ENCODE measurements around the gene UST. TPM values are rescaled to one million over a fixed set of nuclear protein-coding genes. Genes with fewer than 3 reads are reported as not detected.

The UST gene
- total RNA-seq, 4 donors from 2014 or later: 13.5 to 47.1 (median 33.0) TPM

GRCh38 chr6:148885925-148886845, 139.4 kb downstream of the UST start:
- TF ChIP-seq CTCF (IDR thresholded peaks at IDR 0.05) (no peak), EP300 (IDR thresholded peaks at IDR 0.05) (no peak), POLR2A (IDR thresholded peaks at IDR 0.05) (no peak)
- peaks cover 0 to 51% (median 8%) of the 10 kb centered on the region in 4 donors for H3K4me1 ChIP-seq
- 75 to 79% methylated on average over 7 of the region's 7 CpGs for WGBS, 2 donors
- H3K9me3 ChIP-seq: no peaks in the 10 kb centered on the region
- H3K27me3 ChIP-seq: no peaks in the 10 kb centered on the region
- H3K4me3 ChIP-seq: no peak overlapping the region
- H3K27ac ChIP-seq: no peak overlapping the region
- no peaks in the 10 kb centered on the region for H3K36me3 ChIP-seq
- DNase-seq (ENCODE audit: low spot score in 2 of 2): no peak

GRCh38 chr6:148887181-148887580, 140.4 kb downstream of the UST start:
- Histone ChIP-seq H3K4me1 (peaks cover 0 to 54% (median 8%) of the 10 kb centered on the region in 4 donors), H3K36me3 (no peaks in the 10 kb centered on the region), H3K27ac (no peak overlapping the region), H3K27me3 (no peaks in the 10 kb centered on the region), H3K9me3 (no peaks in the 10 kb centered on the region), H3K4me3 (no peak overlapping the region)
- no peak for TF ChIP-seq POLR2A (IDR thresholded peaks at IDR 0.05)
- no peak for TF ChIP-seq EP300 (IDR thresholded peaks at IDR 0.05)
- TF ChIP-seq CTCF (IDR thresholded peaks at IDR 0.05): no peak
- WGBS, 2 donors: 76 to 89% methylated on average over 3 of the region's 3 CpGs
- DNase-seq (ENCODE audit: low spot score in 2 of 2): no peak

- H3K27me3 ChIP-seq: no peaks in the 10 kb centered on the region
- no peak for TF ChIP-seq POLR2A (IDR thresholded peaks at IDR 0.05)
- TF ChIP-seq EP300 (IDR thresholded peaks at IDR 0.05): no peak
- TF ChIP-seq CTCF (IDR thresholded peaks at IDR 0.05): no peak
- no peaks in the 10 kb centered on the region for H3K36me3 ChIP-seq
- no peaks in the 10 kb centered on the region for H3K9me3 ChIP-seq
- no peak overlapping the region for H3K4me3 ChIP-seq
- DNase-seq (ENCODE audit: low spot score in 2 of 2): no peak
- peaks cover 0 to 54% (median 8%) of the 10 kb centered on the region in 4 donors for H3K4me1 ChIP-seq
- WGBS, 2 donors: 22 to 24% methylated on average over 3 of the region's 3 CpGs
- H3K27ac ChIP-seq: peak overlapping the region in 2 of 4 donors; percentile 46 to 57
Observed at GRCh38 chr6:148888856-148889255, 142.0 kb downstream of the UST start.

GRCh38 chr6:148890096-148890495, 143.3 kb downstream of the UST start:
- TF ChIP-seq CTCF (IDR thresholded peaks at IDR 0.05): no peak
- Histone ChIP-seq H3K4me1 (peaks cover 0 to 54% (median 8%) of the 10 kb centered on the region in 4 donors), H3K36me3 (no peaks in the 10 kb centered on the region), H3K4me3 (no peak overlapping the region), H3K27me3 (no peaks in the 10 kb centered on the region), H3K9me3 (no peaks in the 10 kb centered on the region), H3K27ac (peak overlapping the region in 2 of 4 donors; percentile 37 to 46)
- 51 to 55% methylated on average over 3 of the region's 3 CpGs for WGBS, 2 donors
- DNase-seq (ENCODE audit: low spot score in 2 of 2): no peak

- no peaks in the 10 kb centered on the region for H3K27me3 ChIP-seq
- H3K4me3 ChIP-seq: no peak overlapping the region
- H3K36me3 ChIP-seq: no peaks in the 10 kb centered on the region
- peaks cover 0 to 51% (median 8%) of the 10 kb centered on the region in 4 donors for H3K4me1 ChIP-seq
- WGBS, 2 donors: 70 to 72% methylated on average over 13 of the region's 13 CpGs
- no peak for TF ChIP-seq POLR2A (IDR thresholded peaks at IDR 0.05)
- no peak for TF ChIP-seq CTCF (IDR thresholded peaks at IDR 0.05)
- TF ChIP-seq EP300 (IDR thresholded peaks at IDR 0.05): no peak
- peak overlapping the region in 2 of 4 donors; percentile 37 to 46 for H3K27ac ChIP-seq
- DNase-seq (ENCODE audit: low spot score in 2 of 2): no peak
- no peaks in the 10 kb centered on the region for H3K9me3 ChIP-seq
Observed at GRCh38 chr6:148890652-148891404, 144.0 kb downstream of the UST start.
